SJCRH30 (cell line): ENCODE data around the gene INS. TPM values are rescaled to one million over a fixed set of nuclear protein-coding genes. Genes with fewer than 3 reads are reported as not detected.
"Not testable (repeated sequence)": the region's sequence is repeated elsewhere in the genome, so short reads cannot be mapped to it uniquely, and the experiment has no call there.

ENCODE experiments used
- DNase-seq, 2 experiments: peaks; one replicate each; pipeline ENCODE4 v3.0.0-alpha.2; 2015 to 2020
- H3K27ac ChIP-seq: fragments of 250-450 bp; sonication (Bioruptor Pico); 2 replicates; pipeline ENCODE4 v1.5.1; 2020; ENCODE audit warnings: mild to moderate bottlenecking, moderate library complexity
- H3K27me3 ChIP-seq: fragments of 250-450 bp; sonication (Bioruptor Pico); 2 replicates; pipeline ENCODE4 v1.5.1; 2020; ENCODE audit warnings: mild to moderate bottlenecking, moderate library complexity
- H3K36me3 ChIP-seq: fragments of 250-450 bp; sonication (Bioruptor Pico); 2 replicates; pipeline ENCODE4 v1.5.1; 2020; ENCODE audit warnings: mild to moderate bottlenecking, moderate library complexity
- H3K4me1 ChIP-seq: fragments of 250-450 bp; sonication (Bioruptor Pico); 2 replicates; pipeline ENCODE4 v1.5.1; 2020; ENCODE audit warnings: mild to moderate bottlenecking, moderate library complexity
- H3K4me3 ChIP-seq: fragments of 250-450 bp; sonication (Bioruptor Pico); 2 replicates; pipeline ENCODE4 v1.5.1; 2020; ENCODE audit warnings: mild to moderate bottlenecking, moderate library complexity
- H3K9me3 ChIP-seq: fragments of 250-450 bp; sonication (Bioruptor Pico); replicated peaks from 2 replicates; pipeline ENCODE4 v1.5.1; 2020; ENCODE audit warnings: mild to moderate bottlenecking, moderate library complexity
- total RNA-seq: library from RNA; depleted of rRNA; stranded (reverse); fragments of >200 nt; shearing (Covaris generic); gene quantifications from 2 replicates; pipeline ENCODE4 v1.2.3, GENCODE V29; 2014

INS gene
- total RNA-seq, 1 experiment from 2014 or later = not detected

DNA sequence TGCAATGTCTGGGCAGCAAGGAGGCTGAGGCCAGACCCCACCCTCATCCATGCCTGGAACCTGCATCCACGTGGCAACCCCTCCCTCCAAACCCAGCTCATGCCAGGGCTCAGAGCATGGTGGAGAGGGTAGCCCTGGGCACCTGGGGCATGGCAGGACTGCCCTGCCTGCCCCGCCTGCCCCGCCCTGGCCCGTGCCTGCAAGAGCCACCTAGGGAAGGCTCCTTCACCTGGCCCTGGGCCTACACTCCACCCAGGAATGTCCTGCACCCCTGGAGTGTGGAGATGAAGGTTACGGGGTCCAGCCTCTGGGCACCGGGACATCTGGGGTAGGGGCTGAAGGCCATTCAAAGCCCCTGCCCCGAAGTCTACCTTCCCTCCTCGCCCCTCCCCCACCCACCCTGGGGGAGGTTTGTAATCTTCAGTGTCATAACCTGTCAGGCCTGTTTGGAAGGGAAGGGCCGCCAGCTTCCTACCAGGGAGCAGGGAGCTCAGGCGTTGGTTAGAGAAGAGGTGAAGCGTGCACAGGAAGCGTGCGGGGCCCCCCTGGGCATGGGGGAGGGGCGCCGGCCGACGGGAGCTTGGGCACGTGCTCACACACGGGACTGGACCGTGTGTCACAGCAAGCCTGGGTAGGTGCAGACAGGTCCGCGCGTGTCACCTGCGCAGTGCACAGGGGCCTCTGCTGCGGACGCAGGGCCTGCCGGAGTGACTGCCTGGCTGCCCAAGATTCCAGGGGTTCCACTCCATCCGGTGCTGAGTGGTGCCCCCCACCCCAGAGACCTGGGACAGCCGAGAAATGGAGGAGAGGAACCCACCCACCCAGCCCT lies 41.3 kb upstream of the INS start:
- H3K4me1 ChIP-seq = no peaks in the 10 kb centered on the region

GRCh38 chr11:2201542-2201941 lies 40.5 kb upstream of the INS start:
- no peaks in the 10 kb centered on the region for H3K36me3 ChIP-seq
- DNase-seq = no peak
- no peaks in the 10 kb centered on the region for H3K4me1 ChIP-seq
- peaks cover 12% of the 10 kb centered on the region; the same call in 1 of the 2 replicates for H3K27me3 ChIP-seq
- H3K4me3 ChIP-seq = no peak overlapping the region
- no peak overlapping the region for H3K27ac ChIP-seq
- no peaks in the 10 kb centered on the region for H3K9me3 ChIP-seq

More for the DNA sequence above, 41.3 kb upstream of the INS start:
- Histone ChIP-seq H3K9me3 (no peaks in the 10 kb centered on the region), H3K36me3 (no peaks in the 10 kb centered on the region), H3K27me3 (peaks cover 12% of the 10 kb centered on the region; the same call in 1 of the 2 replicates), H3K27ac (no peak overlapping the region), H3K4me3 (no peak overlapping the region)
- DNase-seq = no peak

DNA sequence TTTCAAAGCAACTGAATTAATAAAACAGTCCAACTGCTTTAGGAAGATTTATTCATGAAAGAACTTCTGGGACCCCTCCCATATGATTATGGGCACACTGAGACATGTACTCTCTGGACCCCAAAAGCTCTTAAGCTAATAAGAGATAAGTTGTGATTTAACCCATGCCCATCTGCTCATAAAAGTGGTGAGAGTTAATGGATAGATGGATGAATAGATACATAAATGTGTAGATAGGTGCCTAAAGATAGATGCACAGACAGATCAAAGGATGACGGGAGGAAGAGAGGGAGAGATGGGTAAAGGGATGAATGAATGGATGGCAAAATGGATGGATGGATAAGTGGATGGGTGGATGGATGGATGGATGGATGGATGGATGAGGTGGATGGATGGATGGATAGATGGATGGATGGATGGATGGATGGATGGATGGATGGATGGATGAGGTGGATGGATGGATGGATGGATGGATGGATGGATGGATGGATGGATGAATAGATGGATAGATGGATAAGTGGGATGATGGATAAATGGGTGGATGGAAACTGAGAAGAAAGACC lies 40.0 kb upstream of the INS start:
- Histone ChIP-seq H3K9me3 (no peaks in the 10 kb centered on the region), H3K27ac (no peak overlapping the region), H3K4me1 (no peaks in the 10 kb centered on the region), H3K27me3 (peaks cover 15% of the 10 kb centered on the region; the same call in 1 of the 2 replicates), H3K36me3 (no peaks in the 10 kb centered on the region), H3K4me3 (no peak overlapping the region)
- DNase-seq = no peak

DNA sequence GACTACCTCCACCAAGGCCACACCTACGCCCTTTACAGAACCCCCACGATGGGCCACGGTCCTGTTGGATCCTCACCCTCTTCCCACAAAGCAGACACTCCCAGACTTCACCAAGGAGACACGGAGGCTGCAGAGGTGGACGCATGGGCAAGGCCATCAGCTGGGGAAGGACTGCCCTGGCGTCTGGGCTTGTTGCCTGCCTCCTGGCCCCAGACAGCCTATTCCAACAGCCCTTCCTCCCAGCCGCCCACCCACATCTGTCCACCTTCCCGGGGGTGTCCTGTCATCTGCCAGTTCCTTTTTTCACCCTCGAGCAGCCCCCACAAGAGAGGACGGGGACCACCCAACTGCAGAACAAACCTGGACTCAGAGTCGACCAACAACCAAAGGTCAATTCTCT lies 39.5 kb upstream of the INS start:
- H3K27ac ChIP-seq = no peak overlapping the region
- no peak for DNase-seq
- H3K9me3 ChIP-seq = no peaks in the 10 kb centered on the region
- H3K4me3 ChIP-seq = no peak overlapping the region
- H3K36me3 ChIP-seq = no peaks in the 10 kb centered on the region
- H3K4me1 ChIP-seq = no peaks in the 10 kb centered on the region
- peaks cover 15% of the 10 kb centered on the region; the same call in 1 of the 2 replicates for H3K27me3 ChIP-seq

GRCh38 chr11:2199466-2200341 lies 38.7 kb upstream of the INS start:
- H3K4me3 ChIP-seq = no peak overlapping the region
- no peaks in the 10 kb centered on the region for H3K9me3 ChIP-seq
- H3K27me3 ChIP-seq = peaks cover 15% of the 10 kb centered on the region; the same call in 1 of the 2 replicates
- no peak overlapping the region for H3K27ac ChIP-seq
- H3K4me1 ChIP-seq = peaks cover under 1% of the 10 kb centered on the region; the same call in 1 of the 2 replicates
- H3K36me3 ChIP-seq = no peaks in the 10 kb centered on the region
- no peak for DNase-seq

DNA sequence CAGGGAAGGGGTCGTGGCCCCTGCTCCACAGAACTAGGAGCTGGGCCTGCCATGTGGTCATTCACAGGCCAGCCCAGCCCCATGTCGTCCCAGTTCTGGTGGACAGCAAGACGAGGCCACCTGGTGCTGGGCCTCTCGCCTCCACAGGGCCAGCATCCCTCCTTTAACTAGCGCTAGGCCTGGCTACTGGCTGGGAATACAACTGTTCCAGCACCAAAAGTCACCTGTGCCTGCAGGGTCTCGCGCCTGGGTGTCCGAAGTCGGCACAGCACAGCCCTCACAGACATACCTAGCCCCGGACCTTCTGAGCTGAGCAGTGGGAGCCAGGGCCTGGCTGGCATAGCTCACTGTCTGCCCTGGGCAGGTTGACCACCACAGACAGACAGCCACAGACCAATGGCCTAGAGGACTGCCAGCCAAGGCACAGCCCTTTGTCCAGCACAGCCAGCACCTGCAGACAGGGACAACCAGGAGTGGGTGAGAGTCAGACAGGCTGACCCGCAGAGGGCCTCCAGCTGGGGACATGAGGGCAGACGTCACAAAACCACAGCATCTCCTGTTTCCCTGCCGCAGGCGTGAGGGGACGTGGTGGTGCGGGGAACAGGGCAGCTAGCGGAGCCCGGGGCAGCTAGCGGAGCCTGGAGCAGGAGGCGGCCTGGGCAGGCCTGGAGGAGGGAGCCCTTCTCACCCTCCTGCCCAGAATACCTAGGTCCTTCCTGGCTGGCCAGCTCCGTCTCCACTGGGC lies 37.8 kb upstream of the INS start:
- Histone ChIP-seq H3K9me3 (no peaks in the 10 kb centered on the region), H3K27ac (no peak overlapping the region), H3K4me1 (peaks cover 6% of the 10 kb centered on the region), H3K36me3 (no peaks in the 10 kb centered on the region), H3K27me3 (peaks cover 14% of the 10 kb centered on the region; the same call in 1 of the 2 replicates), H3K4me3 (no peak overlapping the region)
- DNase-seq = peak in 1 of 2 experiments; percentile 45

DNA sequence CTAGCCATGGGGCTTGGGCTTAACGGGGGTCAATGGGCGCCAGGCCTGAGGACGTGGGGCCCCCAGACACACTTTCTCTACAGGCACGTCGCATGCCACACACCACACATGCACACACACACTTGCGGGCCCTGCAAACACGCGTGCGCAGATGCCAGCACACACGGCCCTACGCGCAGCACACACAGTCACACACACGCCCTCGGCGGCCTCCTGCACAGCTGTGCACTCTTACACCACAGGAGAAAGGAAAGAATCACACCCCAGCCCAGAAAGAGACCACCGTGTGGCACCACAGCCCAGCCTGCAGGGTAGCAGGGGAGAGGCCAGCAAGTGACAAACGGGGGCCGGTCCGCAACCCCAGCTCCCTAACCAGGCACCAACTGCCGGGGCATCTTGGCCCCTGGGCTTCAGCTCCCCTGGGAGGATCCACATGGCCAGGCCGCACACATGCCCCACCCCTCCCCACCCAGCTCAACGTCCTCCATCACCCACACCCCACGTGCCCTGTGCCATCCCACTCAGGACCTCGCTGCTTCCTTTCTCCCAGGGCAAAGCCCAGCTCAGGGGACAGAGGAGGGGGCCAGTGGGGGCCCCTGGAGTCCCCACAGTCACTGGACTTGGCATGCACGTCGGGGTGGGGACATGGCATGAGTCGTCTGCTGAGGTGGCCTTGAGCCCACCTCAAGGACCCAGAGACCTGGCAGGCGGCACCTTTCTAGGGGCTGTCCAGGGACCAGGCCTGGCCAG lies 36.9 kb upstream of the INS start:
- Histone ChIP-seq H3K4me1 (peaks cover 13% of the 10 kb centered on the region), H3K4me3 (no peak overlapping the region), H3K36me3 (no peaks in the 10 kb centered on the region), H3K9me3 (no peaks in the 10 kb centered on the region), H3K27me3 (peaks cover 7% of the 10 kb centered on the region; the same call in 1 of the 2 replicates), H3K27ac (no peak overlapping the region)
- no peak for DNase-seq

DNA sequence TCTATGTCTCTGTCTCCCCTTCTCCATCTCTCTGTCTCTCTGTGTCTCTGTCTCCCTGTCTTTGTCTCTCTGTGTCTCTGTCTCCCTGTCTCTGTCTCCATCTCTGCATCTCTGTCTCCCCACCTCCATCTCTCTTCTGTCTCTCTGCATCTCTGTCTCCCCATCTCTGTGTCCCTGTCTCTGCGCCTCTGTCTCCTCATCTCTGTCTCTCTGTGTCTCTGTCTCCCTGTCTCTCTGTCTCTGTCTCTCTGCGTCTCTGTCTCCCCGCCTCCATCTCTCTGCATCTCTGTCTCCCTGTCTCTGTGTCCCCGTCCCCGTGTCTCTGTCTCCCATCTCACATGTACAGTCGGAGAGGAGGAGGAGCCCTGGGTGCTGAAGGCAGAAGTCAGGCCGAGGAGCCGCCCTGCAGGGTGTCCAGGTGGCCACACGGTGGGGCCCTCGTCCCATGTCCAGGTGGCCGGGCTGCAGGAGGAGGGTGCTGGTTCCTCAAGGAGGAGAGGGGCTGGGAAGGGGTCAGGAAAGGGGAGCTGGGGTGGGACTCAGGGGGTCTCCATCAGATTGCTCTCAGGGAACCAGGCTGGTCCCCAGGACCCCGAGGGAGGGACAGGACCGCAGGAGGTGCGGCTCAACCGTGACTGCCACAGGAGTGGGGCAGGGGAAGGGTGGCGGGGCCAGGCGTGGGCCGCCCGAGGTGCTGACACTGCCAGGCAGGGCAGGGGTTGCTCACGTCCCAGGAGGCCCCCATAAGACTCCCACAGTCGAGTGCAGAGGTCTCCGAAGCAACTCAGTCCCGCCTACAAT lies 36.2 kb upstream of the INS start:
- H3K27me3 ChIP-seq = peaks cover 7% of the 10 kb centered on the region; the same call in 1 of the 2 replicates
- H3K4me1 ChIP-seq = peaks cover 13% of the 10 kb centered on the region
- H3K27ac ChIP-seq = no peak overlapping the region
- no peaks in the 10 kb centered on the region for H3K36me3 ChIP-seq
- peak; percentile 75 to 84 for DNase-seq
- H3K4me3 ChIP-seq = no peak overlapping the region
- no peaks in the 10 kb centered on the region for H3K9me3 ChIP-seq

GRCh38 chr11:2195756-2196088 lies 34.7 kb upstream of the INS start:
- Histone ChIP-seq H3K4me1 (peaks cover 19% of the 10 kb centered on the region), H3K27me3 (peaks cover 7% of the 10 kb centered on the region; the same call in 1 of the 2 replicates), H3K4me3 (no peak overlapping the region), H3K36me3 (no peaks in the 10 kb centered on the region), H3K9me3 (no peaks in the 10 kb centered on the region), H3K27ac (no peak overlapping the region)
- DNase-seq = no peak

- no peaks in the 10 kb centered on the region for H3K36me3 ChIP-seq
- peaks cover 25% of the 10 kb centered on the region for H3K4me1 ChIP-seq
- H3K4me3 ChIP-seq = no peak overlapping the region
- H3K27me3 ChIP-seq = peaks cover 7% of the 10 kb centered on the region; the same call in 1 of the 2 replicates
- no peaks in the 10 kb centered on the region for H3K9me3 ChIP-seq
- peak; percentile 93 to 94 for DNase-seq
- no peak overlapping the region for H3K27ac ChIP-seq
Observed at GRCh38 chr11:2194877-2195755, 34.1 kb upstream of the INS start.

GRCh38 chr11:2193888-2194595 lies 33.0 kb upstream of the INS start:
- not testable (repeated sequence) for H3K27me3 ChIP-seq, H3K4me3 ChIP-seq, H3K9me3 ChIP-seq, DNase-seq, H3K36me3 ChIP-seq, H3K27ac ChIP-seq
- H3K4me1 ChIP-seq = peaks cover 30% of the 10 kb centered on the region
